GM19328 (cell line): ENCODE measurements around the gene GCNT4.

Source experiments
- ATAC-seq: cut with Tn5 transposase; IDR thresholded peaks from one replicate; pipeline ENCODE4 v1.9.1; 2021; ENCODE audit warnings: mild to moderate bottlenecking, moderate library complexity; ENCODE audit not compliant: unreplicated experiment

Gene GCNT4

DNA sequence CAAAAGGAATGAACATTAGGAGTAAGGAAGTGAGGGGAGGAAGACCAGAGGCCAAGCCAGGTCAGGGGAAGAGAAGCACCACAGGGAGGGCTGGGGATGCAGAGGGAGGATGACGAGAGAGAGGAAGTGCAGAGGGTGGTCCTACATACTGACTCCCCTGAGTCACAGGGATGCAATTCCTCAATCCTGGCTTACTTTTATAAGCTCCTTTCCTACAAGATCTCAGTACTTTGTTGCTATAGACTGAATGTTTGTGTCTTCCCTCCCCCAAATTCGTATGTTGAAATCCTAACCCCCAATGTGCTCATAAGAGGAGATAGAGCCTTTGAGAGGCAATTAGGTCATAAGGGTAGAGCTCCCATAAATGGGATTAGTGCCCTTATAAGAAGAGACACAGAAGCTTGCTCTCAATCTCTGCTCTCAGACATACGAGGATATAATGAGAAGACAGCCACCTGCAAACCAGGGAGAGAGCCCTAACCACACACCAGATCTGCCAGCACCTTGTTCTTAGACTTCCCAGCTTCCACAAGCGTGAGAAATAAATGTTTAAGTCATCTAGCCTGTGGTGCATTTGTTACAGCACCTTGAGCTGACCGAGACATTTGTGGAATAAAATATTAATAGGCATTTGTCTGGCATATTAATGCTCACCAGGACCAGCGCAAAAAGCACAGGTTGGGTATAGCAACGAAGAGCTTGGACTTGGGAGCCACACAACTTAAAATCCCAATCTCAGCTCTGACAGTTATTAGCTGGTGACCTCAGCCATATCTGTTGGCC, 33.4 kb downstream of the GCNT4 start:
- no peak for ATAC-seq

DNA sequence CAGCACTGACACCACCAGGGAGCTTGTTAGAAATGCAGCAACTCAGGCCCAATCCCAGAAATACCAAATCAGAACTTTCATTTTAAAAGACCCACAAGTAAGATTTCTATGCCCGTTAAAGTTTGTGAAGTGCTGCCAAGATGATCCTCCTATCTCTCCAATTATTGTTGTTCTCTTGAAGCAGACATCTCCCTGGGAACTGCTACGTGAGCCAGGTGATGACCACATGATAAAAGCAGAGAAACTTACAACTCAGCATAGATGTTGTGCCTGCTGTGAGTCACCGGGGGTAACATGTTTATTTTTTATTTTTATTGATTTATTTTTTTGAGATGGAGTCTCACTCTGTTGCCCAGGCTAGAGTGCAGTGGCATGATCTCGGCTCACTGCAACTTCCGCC, 34.4 kb downstream of the GCNT4 start:
- no peak for ATAC-seq

DNA sequence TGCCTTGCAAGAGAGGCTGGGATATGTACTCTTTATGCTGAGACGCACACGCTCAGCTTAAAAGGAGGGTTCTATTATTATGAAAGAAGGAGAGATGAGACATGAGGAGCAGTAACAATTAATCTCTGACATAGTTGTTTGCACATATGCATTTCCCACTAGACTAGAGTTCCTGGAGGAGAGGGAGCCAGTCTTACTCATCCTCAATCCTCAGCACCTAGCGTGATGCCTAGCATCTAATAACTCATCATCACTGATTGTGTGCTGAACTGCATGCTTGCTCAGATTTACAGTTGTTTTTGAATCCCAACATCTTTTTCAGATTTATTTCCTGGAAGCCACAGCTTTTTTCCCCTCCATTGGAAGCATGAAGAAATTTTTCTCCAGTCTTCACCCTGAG, 35.5 kb downstream of the GCNT4 start:
- no peak for ATAC-seq

DNA sequence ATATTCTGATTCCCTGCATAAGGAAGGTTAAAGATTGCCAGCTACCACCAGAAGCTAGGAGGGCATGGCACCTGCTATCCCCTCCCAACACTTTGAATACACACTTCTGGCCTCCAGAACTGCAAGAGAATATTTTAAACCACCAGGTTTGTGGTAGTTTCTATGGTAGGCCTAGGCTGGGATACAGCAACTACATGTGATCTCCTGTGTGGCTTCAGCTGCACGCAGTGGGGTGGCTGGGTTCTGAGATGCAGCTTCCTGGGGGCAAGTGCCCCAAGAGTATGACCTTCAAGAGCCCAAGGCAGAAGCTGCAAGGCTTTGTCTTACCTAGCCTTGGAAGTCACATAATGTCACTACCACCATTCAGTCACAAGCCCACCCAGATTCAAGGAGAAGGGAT, 39.6 kb downstream of the GCNT4 start:
- ATAC-seq = no peak

DNA sequence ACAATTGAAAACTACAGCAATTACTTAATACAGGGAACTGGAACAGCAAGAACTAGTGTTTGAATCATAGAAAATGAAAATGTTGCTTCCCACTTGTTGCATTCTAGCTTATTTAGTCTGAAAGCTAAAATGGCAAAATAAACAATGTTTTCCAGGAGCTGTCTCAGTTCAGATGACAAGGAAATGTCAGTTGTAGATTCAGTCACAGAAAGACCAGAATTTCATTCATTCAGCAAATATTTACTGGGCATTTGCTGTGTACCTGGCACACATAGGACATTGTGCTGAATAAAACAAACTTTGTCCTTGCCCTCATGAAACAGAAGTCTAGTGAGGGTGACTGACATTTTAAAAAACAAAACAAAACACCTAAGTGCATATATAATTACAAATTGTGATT, 41.5 kb downstream of the GCNT4 start:
- ATAC-seq = no peak

DNA sequence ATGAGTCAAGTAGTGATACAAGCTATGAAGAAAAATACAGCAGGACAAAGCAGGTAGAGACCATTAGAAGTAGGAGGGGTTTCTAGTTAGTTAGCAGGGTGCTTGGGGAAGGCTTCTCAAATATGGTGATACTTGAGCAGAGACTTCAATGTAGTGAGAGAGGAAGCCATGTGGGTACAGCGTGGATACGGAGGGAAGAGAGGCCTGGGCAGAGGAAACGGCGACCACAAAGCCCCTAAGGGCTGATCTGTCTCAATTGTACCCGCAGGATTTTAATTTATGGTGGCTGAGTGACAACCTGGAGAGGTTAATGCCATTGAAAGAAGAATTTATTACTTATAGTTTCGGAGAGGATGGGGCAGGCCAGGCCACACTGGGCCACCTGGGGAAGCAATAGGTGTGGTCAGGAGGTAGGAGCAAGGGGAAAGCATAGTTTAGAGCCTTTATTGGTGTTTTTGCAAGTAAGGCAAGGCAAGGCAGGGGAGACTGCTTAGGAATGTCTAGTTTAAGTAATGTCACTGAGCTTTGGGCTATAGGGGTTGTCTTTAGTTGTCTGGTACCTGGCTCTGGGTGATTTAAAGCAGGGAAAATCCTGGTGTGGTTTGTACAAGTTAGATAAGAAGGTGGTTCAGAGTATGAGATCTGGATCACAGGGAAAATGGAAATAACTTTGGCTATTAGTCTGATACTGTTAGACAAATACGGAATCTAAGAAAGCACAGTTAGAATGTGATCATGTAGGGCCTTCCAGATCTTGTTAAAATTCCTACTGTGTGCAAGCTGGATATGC, 42.6 kb downstream of the GCNT4 start:
- no peak for ATAC-seq

DNA sequence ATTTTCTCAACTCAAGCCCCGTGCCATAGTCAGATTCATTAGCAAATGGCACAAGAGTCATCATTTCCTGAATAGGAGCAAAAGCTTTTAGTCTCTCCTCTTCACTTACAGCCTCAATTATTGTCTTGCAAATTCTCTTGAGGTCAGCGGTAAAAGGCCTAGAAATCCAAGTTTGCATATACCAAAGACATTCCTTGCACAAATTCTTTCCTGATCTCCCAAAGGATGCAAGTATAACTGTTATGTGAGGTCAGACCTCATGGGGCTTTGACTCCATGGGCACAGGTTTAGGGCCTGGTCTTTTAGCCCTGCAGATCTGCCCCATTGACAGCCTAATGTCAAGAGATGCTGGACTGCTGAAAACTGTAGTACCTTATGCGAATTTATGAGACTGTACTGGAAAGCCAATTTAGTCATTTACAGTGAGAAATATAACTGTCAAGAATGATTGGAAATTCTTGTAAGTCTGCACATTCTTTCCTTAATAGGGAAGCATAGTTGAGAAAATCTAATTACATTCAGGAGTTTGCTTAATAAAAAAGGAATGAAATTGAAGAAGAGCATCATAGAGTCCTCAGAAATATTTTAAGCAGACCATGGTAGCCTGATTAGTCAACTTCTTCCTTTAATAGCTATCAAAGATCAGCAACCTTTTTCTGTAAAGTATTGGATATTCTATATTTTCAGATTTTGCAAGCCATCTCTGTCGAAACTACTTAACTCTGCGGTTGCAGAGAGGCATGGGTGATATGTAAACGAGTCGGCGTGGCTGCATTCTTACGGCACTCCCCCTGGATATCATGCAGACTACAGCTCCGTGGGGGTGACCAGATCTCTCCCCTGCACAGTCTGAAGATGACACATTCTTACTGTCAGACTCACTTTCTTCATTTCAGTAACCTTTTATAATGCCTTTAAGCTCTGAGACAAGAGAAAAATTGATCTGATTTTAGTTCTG, 45.2 kb downstream of the GCNT4 start:
- ATAC-seq = no peak

DNA sequence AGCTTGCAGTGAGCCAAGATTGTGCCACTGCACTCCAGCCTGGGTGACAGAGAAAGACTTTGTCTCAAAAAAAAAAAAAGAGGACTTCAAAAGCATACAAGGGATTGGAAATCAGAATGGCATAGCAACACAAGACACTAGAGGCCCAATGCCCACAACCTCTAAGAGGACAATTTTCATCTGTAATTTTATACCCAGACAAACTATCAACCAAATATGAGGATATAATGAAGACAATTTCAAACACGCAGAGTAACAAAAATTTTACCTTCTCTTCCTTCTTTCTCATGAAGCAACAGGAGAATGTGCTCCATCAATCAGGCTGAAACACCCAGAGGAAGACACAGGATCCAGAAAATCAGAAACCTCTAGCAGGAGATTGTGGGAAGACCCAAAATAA, 46.8 kb downstream of the GCNT4 start:
- no peak for ATAC-seq
